HG02938 (cell line): ENCODE measurements around the gene PRAMEF33.
"Not testable (repeated sequence)": the region's sequence is repeated elsewhere in the genome, so short reads cannot be mapped to it uniquely, and the experiment has no call there.

ENCODE experiments used
- ATAC-seq: cut with Tn5 transposase; IDR thresholded peaks from one replicate; pipeline ENCODE4 v1.9.1; 2021; ENCODE audit warnings: mild to moderate bottlenecking, moderate library complexity; ENCODE audit not compliant: unreplicated experiment

PRAMEF33 gene, protein sequence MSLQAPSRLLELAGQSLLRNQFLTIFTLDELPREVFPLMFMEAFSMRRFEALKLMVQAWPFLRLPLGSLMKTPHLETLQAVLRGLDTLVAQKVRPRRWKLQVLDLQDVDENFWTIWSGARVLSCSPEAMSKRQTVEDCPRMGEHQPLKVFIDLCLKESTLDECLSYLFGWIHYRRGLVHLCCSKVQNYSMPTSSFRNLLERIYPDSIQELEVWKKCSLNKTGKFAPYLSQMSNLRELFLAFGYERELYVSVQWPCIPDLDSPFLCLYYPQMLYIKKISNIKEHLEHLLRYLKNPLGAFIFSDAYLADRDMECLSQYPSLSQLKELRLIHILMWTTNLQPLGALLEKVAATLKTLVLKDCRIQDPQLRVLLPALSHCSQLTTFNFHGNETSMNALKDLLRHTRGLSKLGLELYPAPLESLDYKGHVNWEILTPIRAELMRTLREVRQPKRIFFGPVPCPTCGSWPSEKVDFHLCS

GRCh38 chr1:13303239-13303638, at the start of gene PRAMEF33:
Gene PRAMEF33 (plus strand): TSS chr1:13303539. CDS start chr1:13305955, 2,416 bp downstream.
- ATAC-seq = not testable (repeated sequence)

GRCh38 chr1:13253898-13254297, 49.4 kb upstream of the PRAMEF33 start, which contains the start of gene PRAMEF5:
Gene PRAMEF5 (plus strand): TSS chr1:13254198. CDS start chr1:13259269, 5,071 bp downstream.
- not testable (repeated sequence) for ATAC-seq

- ATAC-seq = not testable (repeated sequence)
Measured at GRCh38 chr1:13265124-13265523, 38.2 kb upstream of the PRAMEF33 start.

DNA sequence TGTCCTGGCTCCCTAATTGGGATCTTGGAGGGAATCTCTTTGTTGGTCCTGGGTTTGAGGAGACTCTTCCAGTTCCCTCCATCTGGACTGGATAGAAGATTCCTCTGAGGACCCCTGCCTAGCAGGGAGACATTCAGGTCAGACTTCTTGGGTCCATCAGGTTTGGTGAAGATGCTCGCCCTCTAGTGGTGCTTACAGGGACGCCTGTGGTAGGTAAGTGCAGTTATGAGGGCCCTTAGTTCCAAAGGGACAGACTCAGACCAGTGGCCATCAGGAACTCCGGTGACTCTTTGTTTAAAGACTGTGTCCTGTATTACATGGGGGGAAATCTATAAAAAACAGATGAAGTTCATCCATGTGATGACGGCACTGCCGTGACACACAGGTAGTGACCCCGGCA, 26.3 kb upstream of the PRAMEF33 start:
- ATAC-seq = not testable (repeated sequence)

GRCh38 chr1:13279617-13280016, 23.7 kb upstream of the PRAMEF33 start:
- ATAC-seq = not testable (repeated sequence)

DNA sequence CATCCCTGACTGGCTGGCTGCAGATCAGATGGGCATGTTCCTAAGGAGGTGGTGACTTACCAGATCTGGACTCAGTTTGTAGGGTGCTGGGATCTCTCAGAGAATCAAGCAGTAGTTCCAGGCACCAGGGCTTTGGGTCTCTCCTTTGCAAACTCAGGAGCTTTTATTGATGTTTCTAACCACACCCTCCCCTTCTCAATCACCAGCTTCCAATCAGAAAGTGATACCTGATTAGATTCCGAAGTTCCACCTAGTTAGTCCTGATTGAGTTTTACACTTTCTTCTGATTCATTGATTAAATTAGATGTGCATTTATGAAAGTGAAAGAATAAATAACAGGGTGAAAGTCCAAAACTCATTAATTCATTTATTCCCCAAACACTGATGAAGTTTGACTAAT, 18.3 kb upstream of the PRAMEF33 start, which contains the start of gene PRAMEF8:
PRAMEF8 (minus strand) TSS at position 101 of the 400 bp plus-strand sequence. CDS start 1,046 bp downstream, outside the sequence.
- not testable (repeated sequence) for ATAC-seq

GRCh38 chr1:13289030-13289429, 14.3 kb upstream of the PRAMEF33 start:
- not testable (repeated sequence) for ATAC-seq

- not testable (repeated sequence) for ATAC-seq
Measured at GRCh38 chr1:13297216-13297931, 6.0 kb upstream of the PRAMEF33 start.

GRCh38 chr1:13298699-13299098, 4.6 kb upstream of the PRAMEF33 start:
- not testable (repeated sequence) for ATAC-seq

DNA sequence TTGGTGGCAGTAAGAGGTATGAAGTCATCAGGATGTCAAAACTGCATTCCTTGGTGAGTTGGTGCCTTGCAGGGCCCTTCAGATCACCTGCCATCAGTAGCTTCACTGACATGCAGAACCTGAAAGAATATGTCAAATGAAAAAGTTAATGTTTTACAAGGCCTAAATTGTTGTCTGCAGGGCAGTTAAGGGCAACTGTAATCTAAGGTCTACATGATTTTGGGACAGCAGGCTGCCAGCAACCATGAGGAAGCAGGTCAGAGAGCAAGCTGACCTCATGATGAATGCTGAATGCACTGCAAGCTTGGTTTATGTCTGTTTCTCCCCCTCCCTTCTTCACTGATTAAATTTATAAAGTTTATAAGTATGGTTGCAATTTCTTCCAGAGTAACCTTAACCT, 1.1 kb upstream of the PRAMEF33 start:
- not testable (repeated sequence) for ATAC-seq

DNA sequence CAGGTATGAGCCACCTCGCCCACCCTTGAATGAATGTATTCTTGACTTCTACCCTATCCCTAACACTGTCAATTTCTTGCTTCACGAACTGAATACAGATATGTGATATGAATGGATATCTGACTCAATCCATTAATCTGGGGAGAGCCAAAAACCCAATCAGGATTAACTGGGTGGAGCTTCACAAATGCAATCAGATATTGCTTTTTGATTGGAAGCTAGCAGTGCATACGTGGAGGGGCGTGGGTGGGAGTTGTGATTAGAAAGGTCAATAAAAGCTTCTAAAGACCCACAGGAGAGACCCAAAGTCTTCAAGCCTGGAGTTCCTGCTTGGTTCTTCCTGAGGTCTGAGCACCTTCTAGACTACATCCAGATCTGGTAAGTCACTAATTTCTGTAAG, 11.9 kb downstream of the PRAMEF33 start, which contains the start of gene PRAMEF15:
PRAMEF15 (plus strand) TSS at position 301 of the 400 bp plus-strand sequence. CDS start 2,827 bp downstream, outside the sequence.
- ATAC-seq = not testable (repeated sequence)

GRCh38 chr1:13342496-13342895, 39.2 kb downstream of the PRAMEF33 start:
- not testable (repeated sequence) for ATAC-seq

DNA sequence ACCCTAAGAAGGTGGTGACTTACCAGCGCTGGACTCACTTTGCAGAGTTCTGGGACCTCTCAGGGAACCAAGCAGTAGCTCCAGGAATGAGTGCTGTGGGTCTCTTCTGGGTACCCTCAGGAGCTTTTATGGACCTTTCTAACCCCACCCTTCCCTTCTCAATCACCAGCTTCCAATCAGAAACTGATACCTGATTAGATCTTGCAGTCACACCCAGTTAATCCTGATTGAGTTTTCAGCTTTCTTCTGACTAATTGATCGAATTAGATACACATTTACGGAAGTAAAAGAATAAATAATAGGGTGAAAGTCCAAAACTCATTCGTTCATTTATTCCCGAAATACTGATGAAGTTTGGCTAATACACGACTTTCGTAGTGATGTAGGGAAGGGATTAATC, 43.7 kb downstream of the PRAMEF33 start, which contains the start of gene PRAMEF14:
PRAMEF14 (minus strand) TSS at position 101 of the 400 bp plus-strand sequence. CDS start 1,820 bp downstream, outside the sequence.
- ATAC-seq = not testable (repeated sequence)

DNA sequence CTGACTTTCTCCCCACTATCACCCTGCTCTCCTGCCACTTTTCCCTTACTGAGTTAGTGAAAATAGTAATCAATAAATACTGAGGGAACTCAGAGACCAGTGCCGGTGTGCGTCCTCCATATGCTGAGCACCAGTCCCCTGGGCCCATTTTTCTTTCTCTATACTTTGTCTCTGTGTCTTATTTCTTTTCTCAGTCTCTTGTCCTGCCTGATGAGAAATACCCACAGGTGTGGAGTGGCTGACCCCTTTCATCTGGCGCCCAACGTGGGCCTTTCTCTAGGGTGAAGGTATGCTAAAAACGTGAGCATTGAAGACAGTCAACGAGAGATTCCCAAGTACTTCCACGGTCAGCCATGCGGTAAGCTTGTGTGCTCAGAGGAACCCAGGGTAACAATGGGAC, 50.1 kb downstream of the PRAMEF33 start:
- not testable (repeated sequence) for ATAC-seq

GRCh38 chr1:13354475-13354874, 51.1 kb downstream of the PRAMEF33 start:
- ATAC-seq = not testable (repeated sequence)

GRCh38 chr1:13356774-13357173, 53.4 kb downstream of the PRAMEF33 start:
- ATAC-seq = not testable (repeated sequence)
